Natural killer cell treated with Interleukin-12 subunit alpha and Interleukin-12 subunit beta and Interleukin-15 and Interleukin-18, amount 100 ng/mL, for 72 hours (primary cell): ENCODE data around the gene ZYG11A. TPM values are rescaled to one million over a fixed set of nuclear protein-coding genes. Genes with fewer than 3 reads are reported as not detected.
"Not testable (repeated sequence)": the region's sequence is repeated elsewhere in the genome, so short reads cannot be mapped to it uniquely, and the experiment has no call there.

Experiments
- ATAC-seq, 2 donors: fragments of 150-1000 bp; cut with Tn5 transposase in 1 of 2; sonication (Bioruptor Pico), chemical (Tn5 transposase) in 1 of 2; 2 replicates each; pipeline ENCODE4 v1.10.0; 2021
- DNase-seq: peaks from one replicate; pipeline ENCODE4 v3.0.0; 2022; ENCODE audit warnings: low spot score
- H3K27ac Mint-ChIP-seq, 2 donors: 1 replicate in 1 of 2; 2 replicates in 1 of 2; pipeline ENCODE4 v1.8.0; 2022; ENCODE audit warnings: mixed read lengths in 2 of 2, mild to moderate bottlenecking in 1 of 2, moderate library complexity in 1 of 2
- H3K27me3 Mint-ChIP-seq, 2 donors: 1 replicate in 1 of 2; 2 replicates in 1 of 2; pipeline ENCODE4 v1.8.0; 2022; ENCODE audit warnings: mixed read lengths in 2 of 2
- H3K36me3 Mint-ChIP-seq: one replicate; pipeline ENCODE4 v1.8.0; 2022; ENCODE audit warnings: mixed read lengths
- H3K4me1 Mint-ChIP-seq, 2 donors: 1 replicate in 1 of 2; 2 replicates in 1 of 2; pipeline ENCODE4 v1.8.0; 2022; ENCODE audit warnings: low read depth in 2 of 2, mixed read lengths in 2 of 2, mild to moderate bottlenecking in 1 of 2
- H3K4me3 Mint-ChIP-seq: one replicate; pipeline ENCODE4 v1.8.0; 2022; ENCODE audit warnings: mixed read lengths
- H3K9me3 Mint-ChIP-seq: 2 replicates; pipeline ENCODE4 v1.8.0; 2022; ENCODE audit warnings: mixed read lengths
- total RNA-seq, 2 donors: library from RNA; stranded (reverse); gene quantifications; one replicate each; pipeline ENCODE4 v1.2.3, GENCODE V29; 2022

The ZYG11A gene
- total RNA-seq, result 1 to 10 TPM in 1 of 2 donors, under 1 TPM in 1; 0.07 to 1.0 TPM

GRCh38 chr1:52842643-52843310 lies at the start of gene ZYG11A:
ZYG11A (plus strand) TSS chr1:52842760; CDS start chr1:52842884, 124 bp downstream.
- H3K27me3 Mint-ChIP-seq, result peaks cover 18 to 22% of the 10 kb centered on the region in 2 donors
- DNase-seq (peak; percentile 72), ATAC-seq (peak; percentile 95 to 99)
- H3K9me3 Mint-ChIP-seq, result no peaks in the 10 kb centered on the region
- H3K27ac Mint-ChIP-seq, result no peak within 1 kb of the TSS
- H3K4me3 Mint-ChIP-seq, result peak within 1 kb of the TSS; percentile 71
- no peaks in the 10 kb centered on the region for H3K36me3 Mint-ChIP-seq
- H3K4me1 Mint-ChIP-seq, result peaks cover 0 to 3% of the 10 kb centered on the region in 2 donors

DNA sequence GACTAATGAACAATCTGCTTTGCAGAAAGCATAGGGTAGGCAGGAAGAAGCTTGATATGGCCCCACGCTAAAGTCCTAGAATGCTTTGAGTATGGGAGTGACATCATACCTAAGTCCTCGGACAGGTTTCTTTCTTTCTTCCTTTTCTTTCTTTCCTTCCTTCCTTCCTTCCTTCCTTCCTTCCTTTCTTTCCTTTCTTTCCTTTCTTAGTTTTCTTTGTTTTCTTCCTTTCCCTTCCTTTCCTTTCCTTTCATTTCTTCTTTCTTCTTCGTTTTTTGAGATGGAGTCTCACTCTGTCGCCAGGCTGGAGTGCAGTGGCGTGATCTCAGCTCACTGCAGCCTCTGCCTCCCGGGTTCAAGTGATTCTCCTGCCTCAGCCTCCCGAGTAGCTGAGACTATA lies 48.8 kb upstream of the ZYG11A start:
- H3K36me3 Mint-ChIP-seq, H3K4me3 Mint-ChIP-seq, H3K4me1 Mint-ChIP-seq, ATAC-seq, H3K9me3 Mint-ChIP-seq, H3K27me3 Mint-ChIP-seq, H3K27ac Mint-ChIP-seq, DNase-seq: not testable (repeated sequence)

- no peaks in the 10 kb centered on the region for H3K4me1 Mint-ChIP-seq
- ATAC-seq (no peak), DNase-seq (no peak)
- no peaks in the 10 kb centered on the region for H3K9me3 Mint-ChIP-seq
- H3K27ac Mint-ChIP-seq, result no peak overlapping the region
- H3K4me3 Mint-ChIP-seq, result no peak overlapping the region
- no peaks in the 10 kb centered on the region for H3K36me3 Mint-ChIP-seq
- no peaks in the 10 kb centered on the region for H3K27me3 Mint-ChIP-seq
These were observed 47.1 kb upstream of the ZYG11A start for GRCh38 chr1:52795464-52795863.

DNA sequence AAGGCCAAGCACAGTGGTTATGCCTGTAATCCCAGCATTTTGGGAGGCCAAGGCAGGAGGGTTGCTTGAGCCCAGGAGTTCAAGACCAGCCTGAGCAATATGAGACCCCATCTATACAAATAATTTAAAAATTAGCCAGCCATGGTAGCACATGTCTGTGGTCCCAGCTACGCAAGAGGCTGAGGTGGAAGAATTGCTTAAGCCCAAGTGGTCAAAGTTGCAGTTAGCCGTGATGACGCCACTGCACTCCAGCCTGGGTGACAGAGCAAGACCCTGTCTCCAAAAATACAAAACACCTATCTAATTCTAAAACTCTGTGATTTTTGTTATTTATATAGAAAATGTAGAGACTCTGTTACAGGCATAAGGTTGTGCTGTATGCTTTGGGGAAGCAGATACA lies 44.2 kb upstream of the ZYG11A start:
- no peaks in the 10 kb centered on the region for H3K27me3 Mint-ChIP-seq
- no peak overlapping the region for H3K27ac Mint-ChIP-seq
- H3K4me3 Mint-ChIP-seq, result no peak overlapping the region
- no peak for ATAC-seq
- DNase-seq, result no peak
- no peaks in the 10 kb centered on the region for H3K36me3 Mint-ChIP-seq
- H3K9me3 Mint-ChIP-seq, result no peaks in the 10 kb centered on the region
- no peaks in the 10 kb centered on the region for H3K4me1 Mint-ChIP-seq

DNA sequence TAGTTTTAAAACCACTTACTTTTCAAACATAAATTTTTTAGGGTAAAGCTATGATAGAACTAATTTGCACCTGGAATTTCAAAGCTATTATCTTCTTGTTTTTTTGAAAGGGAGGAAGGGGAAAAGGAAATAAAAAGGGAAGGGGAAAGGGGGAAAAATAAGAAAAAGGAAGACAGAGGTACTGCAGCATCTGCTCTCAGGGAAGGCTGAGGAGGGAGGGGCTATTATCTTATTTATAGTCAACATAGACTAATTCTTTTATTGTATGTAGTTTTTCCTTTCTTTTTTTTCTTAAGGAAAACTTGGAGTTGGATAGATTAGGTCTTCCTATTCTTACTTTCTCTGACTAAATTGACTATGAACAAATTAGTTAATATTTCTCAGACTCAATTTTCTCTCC lies 41.5 kb upstream of the ZYG11A start:
- Mint-ChIP-seq H3K4me1 (no peaks in the 10 kb centered on the region), H3K4me3 (no peak overlapping the region), H3K9me3 (no peaks in the 10 kb centered on the region), H3K27me3 (no peaks in the 10 kb centered on the region), H3K27ac (no peak overlapping the region), H3K36me3 (no peaks in the 10 kb centered on the region)
- ATAC-seq, result no peak
- no peak for DNase-seq

GRCh38 chr1:52804083-52804482 lies 38.5 kb upstream of the ZYG11A start:
- not testable (repeated sequence) for H3K27ac Mint-ChIP-seq, H3K4me1 Mint-ChIP-seq, H3K36me3 Mint-ChIP-seq, DNase-seq, H3K27me3 Mint-ChIP-seq, H3K9me3 Mint-ChIP-seq, ATAC-seq, H3K4me3 Mint-ChIP-seq

GRCh38 chr1:52814465-52814864 lies 28.1 kb upstream of the ZYG11A start:
- ATAC-seq (no peak), DNase-seq (no peak)
- Mint-ChIP-seq H3K27ac (no peak overlapping the region), H3K4me3 (no peak overlapping the region), H3K4me1 (no peaks in the 10 kb centered on the region), H3K36me3 (peaks cover 5% of the 10 kb centered on the region), H3K9me3 (no peaks in the 10 kb centered on the region), H3K27me3 (no peaks in the 10 kb centered on the region)

DNA sequence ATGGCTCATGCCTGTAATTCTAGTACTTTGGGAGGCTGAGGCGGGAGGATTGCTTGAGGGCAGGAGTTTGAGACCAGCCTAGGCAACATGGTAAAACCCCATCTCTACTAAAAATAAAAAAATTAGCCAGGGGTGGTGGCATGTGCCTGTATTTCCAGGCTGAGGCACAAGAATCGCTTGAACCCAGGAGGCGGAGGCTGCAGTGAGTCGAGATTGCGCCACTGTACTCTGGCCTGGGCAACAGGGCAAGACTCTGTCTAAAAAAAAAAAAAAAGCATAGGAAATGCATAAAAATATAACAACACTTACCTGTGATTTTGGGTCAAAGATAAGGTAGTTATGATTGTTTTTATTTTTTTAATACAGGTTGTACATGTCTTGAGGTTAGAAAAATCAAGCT lies 21.7 kb upstream of the ZYG11A start:
- not testable (repeated sequence) for ATAC-seq, DNase-seq, H3K4me1 Mint-ChIP-seq, H3K4me3 Mint-ChIP-seq, H3K9me3 Mint-ChIP-seq, H3K27me3 Mint-ChIP-seq, H3K27ac Mint-ChIP-seq, H3K36me3 Mint-ChIP-seq

GRCh38 chr1:52825868-52826267 lies 16.7 kb upstream of the ZYG11A start:
- no peaks in the 10 kb centered on the region for H3K4me1 Mint-ChIP-seq
- no peaks in the 10 kb centered on the region for H3K9me3 Mint-ChIP-seq
- no peak overlapping the region for H3K4me3 Mint-ChIP-seq
- no peaks in the 10 kb centered on the region for H3K36me3 Mint-ChIP-seq
- ATAC-seq (no peak), DNase-seq (no peak)
- H3K27ac Mint-ChIP-seq, result no peak overlapping the region
- H3K27me3 Mint-ChIP-seq, result no peaks in the 10 kb centered on the region

DNA sequence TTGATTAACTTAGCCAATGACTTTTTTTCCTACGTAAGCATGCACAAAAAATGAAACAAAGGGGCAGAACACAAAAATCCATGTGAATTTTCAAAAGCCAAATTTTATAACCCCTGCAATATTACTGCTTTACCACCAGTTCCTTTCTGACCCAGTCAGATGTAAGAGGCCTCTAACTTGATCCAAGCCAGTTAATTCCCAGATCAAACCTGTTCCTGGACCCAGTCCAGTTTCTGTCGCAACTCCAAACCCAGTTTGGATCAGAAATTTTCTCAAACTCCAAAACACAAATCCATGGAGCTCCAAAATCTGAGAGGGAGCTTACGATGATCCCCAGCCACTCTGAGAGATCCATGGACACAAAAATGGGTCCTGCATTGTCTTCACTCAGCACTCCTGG lies 7.8 kb upstream of the ZYG11A start:
- H3K27ac Mint-ChIP-seq, result no peak overlapping the region
- H3K9me3 Mint-ChIP-seq, result no peaks in the 10 kb centered on the region
- no peak for DNase-seq
- H3K4me1 Mint-ChIP-seq, result no peaks in the 10 kb centered on the region
- no peaks in the 10 kb centered on the region for H3K36me3 Mint-ChIP-seq
- no peak for ATAC-seq
- peaks cover 6 to 7% of the 10 kb centered on the region in 2 donors for H3K27me3 Mint-ChIP-seq
- no peak overlapping the region for H3K4me3 Mint-ChIP-seq

DNA sequence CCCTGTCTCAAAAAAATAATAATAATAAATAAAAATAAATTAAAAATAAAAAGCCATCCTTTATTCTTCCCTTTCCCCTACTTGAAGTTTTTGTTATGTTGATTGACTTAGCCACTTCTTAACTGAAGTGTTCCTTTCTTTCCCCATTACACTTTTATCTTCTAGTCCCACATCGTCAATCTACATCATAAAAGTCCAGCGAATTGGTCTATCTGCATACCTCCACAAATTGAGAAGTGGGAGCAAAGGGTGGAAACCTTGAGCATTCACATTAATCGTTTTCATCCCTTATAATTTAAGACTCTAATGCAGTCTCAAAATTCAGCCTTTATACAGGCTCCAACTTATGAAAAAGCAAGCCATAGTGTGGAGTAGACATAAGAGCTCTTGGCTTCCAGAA lies 6.5 kb upstream of the ZYG11A start:
- Mint-ChIP-seq H3K9me3 (no peaks in the 10 kb centered on the region), H3K36me3 (no peaks in the 10 kb centered on the region), H3K27me3 (peaks cover 7% of the 10 kb centered on the region in 2 donors), H3K4me3 (no peak overlapping the region), H3K27ac (no peak overlapping the region), H3K4me1 (no peaks in the 10 kb centered on the region)
- DNase-seq, result no peak
- ATAC-seq, result no peak

GRCh38 chr1:52839175-52839574 lies 3.4 kb upstream of the ZYG11A start:
- DNase-seq, ATAC-seq, H3K27ac Mint-ChIP-seq, H3K9me3 Mint-ChIP-seq, H3K4me1 Mint-ChIP-seq, H3K36me3 Mint-ChIP-seq, H3K4me3 Mint-ChIP-seq: not testable (repeated sequence)
- H3K27me3 Mint-ChIP-seq, result peaks cover 14 to 15% of the 10 kb centered on the region in 2 donors

GRCh38 chr1:52845119-52845518 lies 2.6 kb downstream of the ZYG11A start:
- H3K27me3 Mint-ChIP-seq, result peaks cover 18 to 22% of the 10 kb centered on the region in 2 donors

GRCh38 chr1:52848423-52848822 lies 5.9 kb downstream of the ZYG11A start:
- peaks cover 21 to 29% of the 10 kb centered on the region in 2 donors for H3K27me3 Mint-ChIP-seq

More at GRCh38 chr1:52845119-52845518, 2.6 kb downstream of the ZYG11A start:
- not testable (repeated sequence) for H3K9me3 Mint-ChIP-seq, H3K36me3 Mint-ChIP-seq, H3K27ac Mint-ChIP-seq, ATAC-seq, H3K4me3 Mint-ChIP-seq, H3K4me1 Mint-ChIP-seq, DNase-seq

GRCh38 chr1:52850951-52851350 lies 8.4 kb downstream of the ZYG11A start:
- H3K4me1 Mint-ChIP-seq, result no peaks in the 10 kb centered on the region
- H3K9me3 Mint-ChIP-seq, result no peaks in the 10 kb centered on the region
- H3K27ac Mint-ChIP-seq, result no peak overlapping the region
- ATAC-seq (no peak), DNase-seq (no peak)
- peaks cover 7 to 11% of the 10 kb centered on the region in 2 donors for H3K27me3 Mint-ChIP-seq
- no peak overlapping the region for H3K4me3 Mint-ChIP-seq
- no peaks in the 10 kb centered on the region for H3K36me3 Mint-ChIP-seq

More at GRCh38 chr1:52848423-52848822, 5.9 kb downstream of the ZYG11A start:
- H3K4me1 Mint-ChIP-seq, result peaks cover 0 to 3% of the 10 kb centered on the region in 2 donors
- H3K36me3 Mint-ChIP-seq, result no peaks in the 10 kb centered on the region
- DNase-seq, result no peak
- no peaks in the 10 kb centered on the region for H3K9me3 Mint-ChIP-seq
- ATAC-seq, result no peak
- no peak overlapping the region for H3K27ac Mint-ChIP-seq
- H3K4me3 Mint-ChIP-seq, result no peak overlapping the region
